Rectal smooth muscle tissue (tissue), 1 donor: ENCODE results near the gene NECTIN1.

ENCODE experiments used
- H3K27ac ChIP-seq: one replicate; pipeline ENCODE4 v1.7.0; 2013; ENCODE audit warnings: low read depth, low read length, inconsistent platforms
- H3K27me3 ChIP-seq: one replicate; pipeline ENCODE4 v1.7.0; 2013; ENCODE audit warnings: low read length; ENCODE audit not compliant: control insufficient read depth, insufficient read depth
- H3K36me3 ChIP-seq: one replicate; pipeline ENCODE4 v1.7.0; 2013; ENCODE audit warnings: low read length; ENCODE audit not compliant: control insufficient read depth, insufficient read depth
- H3K4me1 ChIP-seq: one replicate; pipeline ENCODE4 v1.7.0; 2013; ENCODE audit warnings: low read length; ENCODE audit not compliant: control insufficient read depth, insufficient read depth
- H3K4me3 ChIP-seq: one replicate; pipeline ENCODE4 v1.7.0; 2013; ENCODE audit warnings: low read length
- H3K9ac ChIP-seq: one replicate; pipeline ENCODE4 v1.7.0; 2013; ENCODE audit warnings: low read length

NECTIN1 gene

GRCh38 chr11:119700536-119701346 lies 28.3 kb downstream of the NECTIN1 start:
- H3K4me1 ChIP-seq = no peaks in the 10 kb centered on the region

GRCh38 chr11:119700030-119700429 lies 29.0 kb downstream of the NECTIN1 start:
- Histone ChIP-seq H3K27ac (no peak overlapping the region), H3K36me3 (no peaks in the 10 kb centered on the region), H3K27me3 (no peaks in the 10 kb centered on the region), H3K9ac (no peak overlapping the region), H3K4me3 (no peak overlapping the region), H3K4me1 (no peaks in the 10 kb centered on the region)

More at GRCh38 chr11:119700536-119701346, 28.3 kb downstream of the NECTIN1 start:
- no peaks in the 10 kb centered on the region for H3K36me3 ChIP-seq
- no peak overlapping the region for H3K27ac ChIP-seq
- H3K27me3 ChIP-seq = no peaks in the 10 kb centered on the region
- H3K9ac ChIP-seq = no peak overlapping the region
- H3K4me3 ChIP-seq = no peak overlapping the region

GRCh38 chr11:119699227-119699626 lies 29.8 kb downstream of the NECTIN1 start:
- Histone ChIP-seq H3K9ac (no peak overlapping the region), H3K4me3 (no peak overlapping the region), H3K27ac (no peak overlapping the region), H3K27me3 (no peaks in the 10 kb centered on the region), H3K4me1 (no peaks in the 10 kb centered on the region), H3K36me3 (no peaks in the 10 kb centered on the region)

- Histone ChIP-seq H3K9ac (no peak overlapping the region), H3K36me3 (no peaks in the 10 kb centered on the region), H3K4me3 (no peak overlapping the region), H3K27me3 (no peaks in the 10 kb centered on the region), H3K4me1 (no peaks in the 10 kb centered on the region), H3K27ac (no peak overlapping the region)
Observed at GRCh38 chr11:119697882-119698281, 31.1 kb downstream of the NECTIN1 start.

- Histone ChIP-seq H3K4me1 (no peaks in the 10 kb centered on the region), H3K27me3 (no peaks in the 10 kb centered on the region), H3K36me3 (no peaks in the 10 kb centered on the region), H3K4me3 (no peak overlapping the region), H3K27ac (no peak overlapping the region), H3K9ac (no peak overlapping the region)
Observed at GRCh38 chr11:119697445-119697844, 31.6 kb downstream of the NECTIN1 start.

- H3K4me3 ChIP-seq = no peak overlapping the region
Observed at GRCh38 chr11:119696378-119697222, 32.4 kb downstream of the NECTIN1 start.

GRCh38 chr11:119694334-119694733 lies 34.7 kb downstream of the NECTIN1 start:
- Histone ChIP-seq H3K4me3 (no peak overlapping the region), H3K4me1 (no peaks in the 10 kb centered on the region), H3K27me3 (no peaks in the 10 kb centered on the region), H3K36me3 (no peaks in the 10 kb centered on the region), H3K27ac (no peak overlapping the region), H3K9ac (no peak overlapping the region)

More at GRCh38 chr11:119696378-119697222, 32.4 kb downstream of the NECTIN1 start:
- Histone ChIP-seq H3K27ac (no peak overlapping the region), H3K27me3 (no peaks in the 10 kb centered on the region), H3K4me1 (no peaks in the 10 kb centered on the region), H3K36me3 (no peaks in the 10 kb centered on the region), H3K9ac (no peak overlapping the region)

- no peak overlapping the region for H3K9ac ChIP-seq
- H3K4me3 ChIP-seq = no peak overlapping the region
- no peak overlapping the region for H3K27ac ChIP-seq
- no peaks in the 10 kb centered on the region for H3K4me1 ChIP-seq
- no peaks in the 10 kb centered on the region for H3K36me3 ChIP-seq
- peaks cover 2% of the 10 kb centered on the region for H3K27me3 ChIP-seq
Observed at GRCh38 chr11:119693253-119693815, 35.7 kb downstream of the NECTIN1 start.

- Histone ChIP-seq H3K27ac (no peak overlapping the region), H3K4me1 (no peaks in the 10 kb centered on the region), H3K4me3 (no peak overlapping the region), H3K36me3 (no peaks in the 10 kb centered on the region), H3K27me3 (peaks cover 2% of the 10 kb centered on the region), H3K9ac (no peak overlapping the region)
Observed at GRCh38 chr11:119692540-119692820, 36.5 kb downstream of the NECTIN1 start.

- no peaks in the 10 kb centered on the region for H3K4me1 ChIP-seq
- H3K27me3 ChIP-seq = peaks cover 2% of the 10 kb centered on the region
- no peak overlapping the region for H3K4me3 ChIP-seq
- no peaks in the 10 kb centered on the region for H3K36me3 ChIP-seq
- no peak overlapping the region for H3K27ac ChIP-seq
- no peak overlapping the region for H3K9ac ChIP-seq
Observed at GRCh38 chr11:119691701-119692539, 37.1 kb downstream of the NECTIN1 start.

GRCh38 chr11:119691020-119691666 lies 37.9 kb downstream of the NECTIN1 start:
- no peaks in the 10 kb centered on the region for H3K4me1 ChIP-seq
- no peak overlapping the region for H3K27ac ChIP-seq
- no peak overlapping the region for H3K9ac ChIP-seq
- no peak overlapping the region for H3K4me3 ChIP-seq
- no peaks in the 10 kb centered on the region for H3K36me3 ChIP-seq
- H3K27me3 ChIP-seq = peaks cover 2% of the 10 kb centered on the region
